Measurements from ENCODE around the gene THAP2.
"Not testable (repeated sequence)": the region's sequence is repeated elsewhere in the genome, so short reads cannot be mapped to it uniquely, and the experiment has no call there.

The THAP2 gene

DNA sequence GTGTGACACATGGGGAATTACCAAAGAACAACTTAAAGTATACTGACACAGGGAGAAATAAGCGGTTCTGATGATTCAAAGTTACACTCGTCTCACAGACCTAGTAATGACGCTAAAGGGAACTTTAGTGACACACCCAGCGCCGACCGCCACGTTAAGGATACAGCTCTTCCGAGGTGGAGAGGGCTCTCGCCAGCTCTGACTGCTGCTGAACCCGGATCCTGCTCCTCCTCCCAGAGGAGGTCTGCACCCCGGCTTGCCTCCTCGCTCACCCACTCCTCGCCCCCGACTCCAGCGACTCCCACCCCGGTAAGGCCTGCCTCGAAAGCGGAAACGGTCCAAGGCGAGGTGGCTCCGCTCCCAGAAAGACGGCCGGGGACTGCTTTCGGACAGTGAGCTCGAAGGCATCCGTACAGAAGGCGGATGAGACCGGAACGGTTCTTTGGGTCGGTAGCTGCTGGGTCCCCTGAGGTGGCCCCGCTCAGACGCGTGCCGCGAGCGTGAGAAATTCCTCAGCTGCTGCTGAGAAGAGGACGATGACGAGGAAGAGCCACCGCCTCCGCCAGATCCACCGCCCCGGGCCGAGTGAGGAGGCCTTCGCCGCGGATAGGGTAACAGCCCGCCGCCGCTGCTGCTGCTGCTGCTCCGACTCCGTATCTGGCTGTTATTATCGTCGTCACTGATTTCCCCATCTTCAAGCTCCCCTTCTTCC lies 1.1 kb upstream of the THAP2 start:
- peak; percentile 72 for DNase-seq (ENCODE audit: low spot score)

DNA sequence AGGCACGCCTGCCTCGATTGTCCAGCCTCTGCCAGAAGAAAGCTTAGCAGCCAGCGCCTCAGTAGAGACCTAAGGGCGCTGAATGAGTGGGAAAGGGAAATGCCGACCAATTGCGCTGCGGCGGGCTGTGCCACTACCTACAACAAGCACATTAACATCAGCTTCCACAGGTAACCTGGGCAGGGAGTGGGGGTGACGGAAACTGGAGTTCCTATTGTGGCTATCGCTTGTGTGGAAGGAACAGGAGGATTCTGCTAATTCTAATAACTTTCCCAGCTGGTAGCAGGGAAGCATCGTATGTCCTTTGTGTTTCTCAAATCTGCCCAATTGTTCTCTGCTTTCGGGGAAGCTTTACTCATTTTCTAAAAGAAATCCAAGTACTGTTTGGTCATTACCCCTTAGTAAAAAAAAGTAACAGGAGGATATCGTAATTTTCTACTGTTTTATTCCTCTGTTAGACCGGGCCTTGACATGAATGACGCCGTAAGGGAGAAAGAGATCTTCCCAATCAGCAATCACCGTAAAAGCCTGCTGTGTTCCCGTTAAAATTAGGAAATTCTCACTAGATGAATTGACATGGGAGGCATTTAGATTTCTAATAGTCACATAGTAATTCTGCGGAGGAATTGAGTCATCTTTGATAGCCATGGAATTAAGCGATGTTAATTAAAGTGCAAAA lies 449 bp downstream of the THAP2 start:
- DNase-seq (ENCODE audit: low spot score) = peak; percentile 16

DNA sequence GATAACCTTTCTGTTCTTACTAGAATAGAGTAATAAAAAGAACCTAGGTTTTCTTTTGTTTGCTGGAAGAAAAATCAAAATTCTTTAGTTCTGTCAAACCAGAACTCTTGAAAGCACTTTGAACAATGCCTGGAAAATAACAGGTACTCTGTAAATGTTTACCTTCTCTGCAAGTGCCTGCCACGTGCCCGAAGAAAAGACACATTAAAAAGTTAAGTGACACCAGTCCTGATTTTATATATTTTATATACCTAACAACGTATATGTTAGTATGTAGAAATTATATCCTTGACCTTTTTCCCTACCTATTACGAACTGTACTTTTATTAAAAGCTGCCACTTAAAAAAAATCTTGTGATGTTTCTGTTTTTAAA lies 976 bp downstream of the THAP2 start:
- DNase-seq (ENCODE audit: low spot score) = no peak

- DNase-seq (ENCODE audit: low spot score) = no peak
These were observed 2.2 kb downstream of the THAP2 start for GRCh38 chr12:71666259-71666658.

- no peak for DNase-seq (ENCODE audit: low spot score)
These were observed 7.2 kb downstream of the THAP2 start for GRCh38 chr12:71671311-71671710.

DNA sequence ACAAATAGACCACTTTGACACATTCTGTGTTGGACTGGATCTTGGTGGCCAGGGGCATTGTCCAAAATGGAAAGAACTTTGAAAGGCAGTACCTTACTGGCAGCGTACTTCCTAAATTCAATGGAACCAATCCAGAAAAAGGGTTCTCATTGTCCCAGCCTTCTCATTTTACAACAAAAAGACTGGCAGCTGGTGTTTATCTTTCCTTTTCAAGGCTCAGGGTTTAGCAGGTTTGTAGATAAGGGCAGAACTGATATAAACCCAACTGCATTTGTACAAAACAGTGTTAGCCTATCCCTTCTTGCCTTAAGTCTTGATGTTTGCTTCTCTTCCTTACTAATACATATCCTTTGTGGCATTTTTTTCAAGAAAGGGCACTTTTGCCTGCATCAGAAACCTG lies 7.7 kb downstream of the THAP2 start:
- DNase-seq (ENCODE audit: low spot score) = no peak

- DNase-seq (ENCODE audit: low spot score) = no peak
These were observed 18.4 kb downstream of the THAP2 start for GRCh38 chr12:71682466-71682865.

DNA sequence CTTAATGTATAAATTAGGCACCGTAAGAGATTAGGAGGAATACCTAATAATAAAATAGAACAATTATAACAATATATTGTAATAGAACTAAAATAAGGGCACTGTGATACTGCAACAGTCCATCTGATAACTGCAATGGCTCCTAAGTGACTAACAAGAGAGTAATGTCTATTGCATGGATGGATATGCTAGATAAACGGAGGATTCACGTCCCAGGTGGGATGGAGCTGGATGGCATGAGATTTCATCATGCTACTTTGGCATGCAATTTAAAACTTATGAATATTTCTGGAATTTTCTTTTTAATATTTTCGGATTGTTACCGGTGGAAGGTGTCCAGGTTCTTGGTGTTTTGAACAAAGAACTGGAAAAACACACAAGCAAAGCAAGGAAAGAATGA lies 19.5 kb downstream of the THAP2 start:
- DNase-seq (ENCODE audit: low spot score) = no peak

DNA sequence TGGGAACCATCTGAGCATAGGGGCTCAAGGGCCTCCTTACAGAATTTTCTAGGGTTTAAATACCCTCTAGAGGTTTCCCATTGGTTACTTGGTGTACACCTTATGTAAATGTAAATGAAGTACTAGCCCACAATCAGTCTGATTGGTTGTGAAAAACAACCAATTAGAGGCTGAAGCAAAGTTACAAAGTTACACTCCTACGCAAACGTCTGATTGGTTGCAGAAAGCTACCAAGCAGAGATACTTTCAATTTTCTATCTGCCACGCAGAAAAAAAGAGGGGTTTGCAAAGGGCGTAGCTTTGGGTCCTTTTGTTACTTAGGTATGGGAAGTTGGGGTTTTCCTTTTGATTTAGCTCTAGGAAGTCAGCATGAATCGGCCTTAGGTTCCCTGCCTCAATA lies 20.0 kb downstream of the THAP2 start:
- DNase-seq (ENCODE audit: low spot score) = peak; percentile 42

DNA sequence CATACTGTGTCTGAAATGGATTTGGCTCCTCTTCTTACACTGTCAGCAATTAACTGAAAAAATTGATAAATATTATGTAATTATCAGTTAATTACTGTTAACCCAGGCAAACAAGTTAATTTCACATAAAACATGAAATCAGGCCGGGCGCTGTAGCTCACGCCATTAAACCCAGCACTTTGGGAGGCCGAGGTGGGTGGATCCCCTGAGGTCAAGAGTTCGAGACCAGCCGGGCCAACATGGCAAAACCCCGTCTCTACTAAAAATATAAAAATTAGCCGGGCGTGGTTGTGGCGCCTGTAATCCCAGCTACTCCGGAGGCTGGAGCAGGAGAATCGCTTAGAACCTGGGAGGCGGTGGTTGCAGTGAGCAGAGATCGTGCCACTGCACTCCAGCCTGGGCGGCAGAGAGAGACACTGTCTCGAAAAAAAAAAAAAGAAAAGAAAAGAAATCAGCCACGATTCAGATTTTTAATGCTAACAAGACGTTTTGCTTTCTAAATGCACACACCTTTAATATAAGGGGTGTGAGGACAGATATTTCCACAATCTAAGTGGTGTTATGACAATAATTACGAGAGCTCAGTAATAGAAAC lies 21.3 kb downstream of the THAP2 start:
- DNase-seq (ENCODE audit: low spot score) = no peak

- DNase-seq (ENCODE audit: low spot score) = peak; percentile 88
These were observed 22.0 kb downstream of the THAP2 start, which contains the start of gene TMEM19 for GRCh38 chr12:71685914-71686657. Gene TMEM19 (plus strand): TSS chr12:71686082. CDS start chr12:71686681, 599 bp downstream.

DNA sequence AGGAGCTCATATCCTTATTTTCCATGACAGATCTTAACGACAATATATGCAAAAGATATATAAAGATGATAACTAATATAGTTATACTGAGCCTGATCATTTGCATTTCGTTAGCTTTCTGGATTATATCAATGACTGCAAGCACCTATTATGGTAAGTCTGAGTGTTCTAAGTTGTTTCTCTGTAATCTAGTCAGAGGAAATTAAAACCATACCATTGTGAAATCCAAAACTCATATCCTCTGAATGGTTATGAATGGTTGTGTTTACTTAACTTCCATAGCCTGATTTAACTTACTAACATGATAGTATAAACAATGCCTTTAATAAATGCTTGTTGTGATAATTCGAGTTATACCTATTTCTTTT lies 22.5 kb downstream of the THAP2 start:
- DNase-seq (ENCODE audit: low spot score) = no peak

GRCh38 chr12:71687172-71687571 lies 23.1 kb downstream of the THAP2 start:
- DNase-seq (ENCODE audit: low spot score) = not testable (repeated sequence)

DNA sequence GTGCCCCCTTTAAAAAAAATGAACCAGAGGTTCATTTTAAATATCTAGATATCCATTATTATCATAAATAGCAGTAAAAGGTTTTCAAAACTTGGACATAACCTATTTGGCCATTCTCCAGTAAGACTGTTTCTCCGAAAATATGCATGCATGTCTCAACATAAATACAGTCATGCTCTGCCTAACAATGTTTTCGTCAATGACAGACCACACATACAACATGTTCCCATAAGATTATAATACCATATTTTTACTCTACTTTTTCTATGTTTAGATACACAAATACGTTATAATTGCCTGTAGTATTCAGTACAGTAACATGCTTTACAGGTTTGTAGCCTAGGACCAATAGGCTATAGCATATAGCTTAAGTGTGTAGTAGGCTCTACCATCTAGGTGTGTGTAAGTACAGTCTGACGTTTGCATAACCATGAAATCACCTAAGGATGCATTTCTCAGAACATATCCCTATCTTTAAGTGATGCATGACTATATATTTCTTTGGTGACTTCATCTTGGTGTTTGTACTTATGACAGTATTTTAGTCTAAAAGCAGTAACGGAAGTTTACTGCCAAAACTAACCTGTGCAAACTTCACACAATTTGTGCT lies 25.0 kb downstream of the THAP2 start:
- no peak for DNase-seq (ENCODE audit: low spot score)

- DNase-seq (ENCODE audit: low spot score) = no peak
These were observed 27.5 kb downstream of the THAP2 start for GRCh38 chr12:71691504-71692129.

GRCh38 chr12:71693126-71693525 lies 29.0 kb downstream of the THAP2 start:
- DNase-seq (ENCODE audit: low spot score) = no peak

DNA sequence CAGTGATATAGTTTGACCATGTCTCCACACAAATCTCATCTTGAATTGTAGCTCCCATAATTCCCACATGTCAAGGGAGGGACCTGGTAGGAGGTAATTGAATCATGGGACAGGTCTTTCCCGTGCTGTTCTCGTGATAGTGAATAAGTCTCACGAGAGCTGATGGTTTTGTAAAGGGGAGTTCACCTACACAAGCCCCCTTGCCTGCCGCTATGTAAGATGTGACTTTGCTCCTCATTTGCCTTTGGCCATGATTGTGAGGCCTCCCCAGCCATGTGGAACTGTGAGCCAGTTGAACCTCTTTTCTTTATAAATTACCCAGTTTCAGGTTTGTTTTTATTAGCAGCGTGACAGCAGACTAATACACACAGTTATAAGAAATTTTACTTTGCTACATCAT lies 29.6 kb downstream of the THAP2 start:
- DNase-seq (ENCODE audit: low spot score) = not testable (repeated sequence)

GRCh38 chr12:71694099-71694820 lies 30.2 kb downstream of the THAP2 start:
- no peak for DNase-seq (ENCODE audit: low spot score)

DNA sequence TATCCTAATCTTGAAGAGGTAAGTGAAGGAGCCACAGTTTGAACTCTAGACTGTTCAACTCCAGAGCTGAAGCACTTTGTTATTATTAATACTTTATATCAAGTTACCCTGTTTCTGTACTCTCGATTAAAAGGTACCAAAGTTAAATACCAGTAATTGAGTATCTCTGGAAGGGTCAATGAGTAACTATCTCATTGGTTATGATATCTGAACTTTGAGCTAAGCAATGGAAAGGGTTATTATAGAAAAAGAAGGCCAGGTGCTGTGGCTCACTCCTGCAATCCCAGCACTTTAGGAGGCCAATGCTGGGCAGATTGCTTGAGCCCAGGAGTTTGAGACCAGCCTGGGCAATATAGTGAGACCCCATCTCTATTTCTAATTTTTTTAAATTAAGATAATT lies 31.7 kb downstream of the THAP2 start:
- no peak for DNase-seq (ENCODE audit: low spot score)

GRCh38 chr12:71702181-71702580 lies 38.1 kb downstream of the THAP2 start:
- not testable (repeated sequence) for DNase-seq (ENCODE audit: low spot score)

GRCh38 chr12:71702590-71702989 lies 38.5 kb downstream of the THAP2 start:
- no peak for DNase-seq (ENCODE audit: low spot score)

All from hematopoietic multipotent progenitor cell treated with erythropoietin and hydrocortisone succinate and interleukin-3 and kit ligand, for 15 days (in vitro differentiated cells).